Endodermal cell (in vitro differentiated cells): Measurements from ENCODE around the gene KCNIP4. TPM values are rescaled to one million over a fixed set of nuclear protein-coding genes. Genes with fewer than 3 reads are reported as not detected.

ENCODE experiments used
- DNase-seq: peaks from one replicate; pipeline ENCODE4 v3.0.0-alpha.2; 2017
- H3K27ac ChIP-seq: 2 replicates; pipeline ENCODE4 v1.5.1; 2013; ENCODE audit warnings: mild to moderate bottlenecking, low read depth, low read length, moderate library complexity
- H3K27me3 ChIP-seq: 2 replicates; pipeline ENCODE4 v1.6.1; 2013; ENCODE audit warnings: mild to moderate bottlenecking, low read length, moderate library complexity; ENCODE audit not compliant: insufficient read depth, control insufficient read depth, poor library complexity, severe bottlenecking
- H3K36me3 ChIP-seq: 2 replicates; pipeline ENCODE4 v1.7.0; 2013; ENCODE audit warnings: mild to moderate bottlenecking, low read length, moderate library complexity; ENCODE audit not compliant: control insufficient read depth, insufficient read depth
- H3K4me1 ChIP-seq: one replicate; pipeline ENCODE4 v1.7.0; 2013; ENCODE audit warnings: low read length; ENCODE audit not compliant: control insufficient read depth, insufficient read depth
- H3K4me3 ChIP-seq: 2 replicates; pipeline ENCODE4 v1.5.1; 2013; ENCODE audit warnings: mild to moderate bottlenecking, low read length, moderate library complexity
- H3K9ac ChIP-seq: 2 replicates; pipeline ENCODE4 v1.6.1; 2013; ENCODE audit warnings: mild to moderate bottlenecking, low read length, moderate library complexity; ENCODE audit not compliant: poor library complexity, severe bottlenecking; ENCODE audit errors: extremely low read depth
- H3K9me3 ChIP-seq: 2 replicates; pipeline ENCODE4 v1.6.1; 2013; ENCODE audit warnings: mild to moderate bottlenecking, low read length, moderate library complexity; ENCODE audit not compliant: control insufficient read depth
- H3K27ac Mint-ChIP-seq: 2 replicates; pipeline ENCODE4 v1.8.0; 2020; ENCODE audit warnings: mixed read lengths
- H3K27me3 Mint-ChIP-seq: 2 replicates; pipeline ENCODE4 v1.8.0; 2021; ENCODE audit warnings: mild to moderate bottlenecking, mixed read lengths; ENCODE audit not compliant: insufficient read depth
- H3K36me3 Mint-ChIP-seq: 2 replicates; pipeline ENCODE4 v1.8.0; 2020; ENCODE audit warnings: low read depth, mixed read lengths
- H3K4me1 Mint-ChIP-seq: 2 replicates; pipeline ENCODE4 v1.8.0; 2020; ENCODE audit warnings: mixed read lengths
- H3K4me3 Mint-ChIP-seq: 2 replicates; pipeline ENCODE4 v1.8.0; 2020; ENCODE audit warnings: mild to moderate bottlenecking, moderate library complexity, mixed read lengths
- H3K9me3 Mint-ChIP-seq: 2 replicates; pipeline ENCODE4 v1.8.0; 2020; ENCODE audit warnings: mild to moderate bottlenecking, mixed read lengths
- CTCF ChIP-seq: fragments of 200-600 bp; sonication (generic); conservative IDR thresholded peaks from 2 replicates; pipeline ENCODE4 v1.5.0; 2021; ENCODE audit warnings: antibody characterized with exemption, mild to moderate bottlenecking
- WGBS, 2 experiments: methylation state at CpG; one replicate each; pipeline versions ENCODE4 v1.1.5 to v1.1.7; 2013; ENCODE audit warnings: missing lambda C conversion rate in 2 of 2, mixed read lengths in 1 of 2; ENCODE audit not compliant: insufficient coverage in 1 of 2, insufficient read length in 1 of 2; 5-methylcytosine and 5-hydroxymethylcytosine counted together
- total RNA-seq, 2 donors: library from RNA; stranded (reverse); fragmentation: NEBNext Ultra II Directional in 1 of 2; extraction: Animal tissue kit (Norgen Biotek cat#: 25700) in 1 of 2; gene quantifications; 2 replicates in 1 of 2; 3 replicates in 1 of 2; pipeline ENCODE4 v1.2.1, GENCODE V29; 2021

KCNIP4 gene
- total RNA-seq, 2 donors from 2014 or later = not detected

- Histone ChIP-seq H3K36me3 (no peaks in the 10 kb centered on the region), H3K9ac (no peak overlapping the region), H3K27me3 (no peaks in the 10 kb centered on the region), H3K4me3 (no peak overlapping the region), H3K4me1 (no peaks in the 10 kb centered on the region), H3K9me3 (no peaks in the 10 kb centered on the region), H3K27ac (no peak overlapping the region)
- WGBS, 2 experiments = 89% methylated on average over 3 of the region's 3 CpGs; no CpG with 5 or more reads in 1 of the 2 experiments
- H3K36me3 Mint-ChIP-seq = no peaks in the 10 kb centered on the region
- no peak overlapping the region for H3K27ac Mint-ChIP-seq
- H3K27me3 Mint-ChIP-seq = no peaks in the 10 kb centered on the region
- peaks cover 4% of the 10 kb centered on the region for H3K4me1 Mint-ChIP-seq
- TF ChIP-seq CTCF = no peak
- DNase-seq = no peak
- no peak overlapping the region for H3K4me3 Mint-ChIP-seq
- peaks cover 9% of the 10 kb centered on the region for H3K9me3 Mint-ChIP-seq
Observed at GRCh38 chr4:20860878-20861277, 1087.7 kb downstream of the KCNIP4 start.

GRCh38 chr4:20859097-20859781, 1089.3 kb downstream of the KCNIP4 start:
- H3K27ac Mint-ChIP-seq = no peak overlapping the region
- H3K9me3 Mint-ChIP-seq = peaks cover 9% of the 10 kb centered on the region
- Histone ChIP-seq H3K4me3 (no peak overlapping the region), H3K27me3 (no peaks in the 10 kb centered on the region), H3K9ac (no peak overlapping the region), H3K36me3 (no peaks in the 10 kb centered on the region), H3K27ac (no peak overlapping the region), H3K9me3 (no peaks in the 10 kb centered on the region), H3K4me1 (no peaks in the 10 kb centered on the region)
- 88 to 90% methylated on average over 6 to 7 of the region's 8 CpGs for WGBS, 2 experiments
- peaks cover 4% of the 10 kb centered on the region for H3K4me1 Mint-ChIP-seq
- no peaks in the 10 kb centered on the region for H3K36me3 Mint-ChIP-seq
- TF ChIP-seq CTCF = no peak
- DNase-seq = no peak
- no peaks in the 10 kb centered on the region for H3K27me3 Mint-ChIP-seq
- no peak overlapping the region for H3K4me3 Mint-ChIP-seq

DNA sequence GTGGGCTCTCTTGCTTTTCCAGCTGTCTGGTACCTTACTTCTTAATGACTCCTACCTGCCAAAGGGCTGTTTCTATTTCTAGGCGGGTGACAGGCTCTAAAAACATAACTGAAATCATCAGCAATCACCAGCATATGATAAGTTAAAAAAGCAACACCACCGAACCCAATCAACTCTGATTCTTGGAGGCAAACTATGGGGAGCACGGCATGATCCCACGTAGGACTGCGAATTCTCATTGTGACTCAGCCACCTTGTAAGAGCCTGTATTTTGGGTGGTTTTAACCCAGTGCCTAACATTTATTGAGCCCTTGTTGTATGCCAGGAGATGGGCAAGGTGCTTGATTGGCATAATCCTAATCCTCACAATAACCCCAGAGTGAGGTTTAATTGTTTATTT, 1091.5 kb downstream of the KCNIP4 start:
- H3K9ac ChIP-seq = no peak overlapping the region
- H3K27me3 ChIP-seq = no peaks in the 10 kb centered on the region
- peaks cover 15% of the 10 kb centered on the region for H3K9me3 Mint-ChIP-seq
- DNase-seq = no peak
- no peak overlapping the region for H3K27ac ChIP-seq
- no peaks in the 10 kb centered on the region for H3K4me1 ChIP-seq
- no peaks in the 10 kb centered on the region for H3K27me3 Mint-ChIP-seq
- no peak overlapping the region for H3K27ac Mint-ChIP-seq
- no peaks in the 10 kb centered on the region for H3K36me3 ChIP-seq
- H3K4me3 Mint-ChIP-seq = no peak overlapping the region
- no peaks in the 10 kb centered on the region for H3K36me3 Mint-ChIP-seq
- 93 to 96% methylated on average over 5 of the region's 5 CpGs for WGBS, 2 experiments
- peaks cover 6% of the 10 kb centered on the region for H3K9me3 ChIP-seq
- TF ChIP-seq CTCF = no peak
- no peak overlapping the region for H3K4me3 ChIP-seq
- peaks cover 4% of the 10 kb centered on the region for H3K4me1 Mint-ChIP-seq
